Heart left ventricle (tissue), 13 donors: ENCODE results near the gene SPPL2C.

Experiments used
- POLR2A ChIP-seq, 2 donors: fragments of 450-650 bp; IDR thresholded peaks; one replicate each; pipeline ENCODE4 v1.6.1; 2017; ENCODE audit warnings: antibody characterized with exemption in 2 of 2, mild to moderate bottlenecking in 2 of 2, moderate library complexity in 2 of 2
- TF ChIP-seq, protein P1 (sequence below), 12 donors: fragments of 200-600 bp; sonication (generic) in 4 of 12; IDR thresholded peaks; one replicate each; pipeline versions ENCODE4 v1.5.0 to v1.8.0; 2018 to 2022; ENCODE audit warnings: antibody characterized with exemption in 12 of 12, mild to moderate bottlenecking in 5 of 12
- donor health status: ischemic (EF 13 %, LVEDD 7.1; RV severe dilation, severe dysfunction).
- donor health status: DM: no; HTN: yes; CAD: no.
- donor health status: DM: no; HTN: no; CAD: no.
- donor health status: ischemic (EF 25% LVEDD 6.9; RV normal size, moderate dysfunction).
- donor health status: ischemic (EF 25% LVEDD 5.7; RV mildly dilated, moderate dysfunction).
- donor health status: ischemic (EF 35%, LVEDD 5.7; RV mildly dilated, moderate dysfunction).
- donor health status: nonischemic (EF 11% LVEDD 7.7; RV severe dilation, severe dysfunction).
- donor health status: DM: yes; HTN: yes; CAD: no.
- donor health status: PGD.
- donor health status: ischemic (EF 29% LVEDD 5.4; RV normal size, mild dysfunction).
- donor health status: nonischemic (EF 23%, LVEDD 6.1; RV moderate dilation, normal function).

DNA sequence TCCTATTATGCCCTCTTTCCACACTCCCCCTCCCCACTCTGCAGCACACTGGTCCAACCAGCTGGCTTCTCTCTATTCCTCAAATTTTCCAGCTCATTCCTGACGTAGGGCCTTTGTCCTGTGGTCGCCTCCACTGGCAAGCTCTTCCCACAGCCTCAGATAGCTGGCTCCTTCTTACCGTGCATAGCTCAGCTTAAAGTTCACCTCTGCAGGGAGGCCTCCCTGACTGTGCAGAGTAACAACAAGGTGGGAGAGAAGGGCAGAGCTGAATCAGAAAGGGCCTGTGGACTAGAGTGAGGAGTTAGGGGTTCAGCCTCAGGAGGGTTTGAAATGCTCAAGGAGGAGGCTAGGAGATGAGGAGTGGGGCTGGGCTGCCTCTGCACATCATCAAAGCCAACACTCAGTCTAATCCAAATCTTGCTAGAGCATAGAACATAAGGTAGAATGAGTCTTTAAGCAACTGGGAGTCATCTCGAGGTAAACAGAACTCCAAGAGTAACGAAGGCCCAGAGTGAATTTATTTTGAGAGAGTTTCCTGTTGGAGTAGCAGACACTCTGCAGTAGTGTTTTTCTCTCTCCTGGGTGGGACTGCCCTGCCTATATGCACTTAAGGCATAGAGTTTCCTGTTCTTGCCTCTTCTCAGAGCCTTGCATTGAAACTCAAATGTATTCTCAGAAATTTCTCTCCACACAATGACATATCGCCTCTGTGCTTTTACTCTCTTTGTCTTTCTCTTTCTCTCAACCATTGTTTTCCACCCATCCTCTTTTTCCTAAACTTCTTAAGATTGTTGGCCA is 19.4 kb downstream of the SPPL2C start:
- TF ChIP-seq POLR2A (IDR thresholded peaks at IDR 0.05), result no peak
- TF ChIP-seq, protein P1, sequence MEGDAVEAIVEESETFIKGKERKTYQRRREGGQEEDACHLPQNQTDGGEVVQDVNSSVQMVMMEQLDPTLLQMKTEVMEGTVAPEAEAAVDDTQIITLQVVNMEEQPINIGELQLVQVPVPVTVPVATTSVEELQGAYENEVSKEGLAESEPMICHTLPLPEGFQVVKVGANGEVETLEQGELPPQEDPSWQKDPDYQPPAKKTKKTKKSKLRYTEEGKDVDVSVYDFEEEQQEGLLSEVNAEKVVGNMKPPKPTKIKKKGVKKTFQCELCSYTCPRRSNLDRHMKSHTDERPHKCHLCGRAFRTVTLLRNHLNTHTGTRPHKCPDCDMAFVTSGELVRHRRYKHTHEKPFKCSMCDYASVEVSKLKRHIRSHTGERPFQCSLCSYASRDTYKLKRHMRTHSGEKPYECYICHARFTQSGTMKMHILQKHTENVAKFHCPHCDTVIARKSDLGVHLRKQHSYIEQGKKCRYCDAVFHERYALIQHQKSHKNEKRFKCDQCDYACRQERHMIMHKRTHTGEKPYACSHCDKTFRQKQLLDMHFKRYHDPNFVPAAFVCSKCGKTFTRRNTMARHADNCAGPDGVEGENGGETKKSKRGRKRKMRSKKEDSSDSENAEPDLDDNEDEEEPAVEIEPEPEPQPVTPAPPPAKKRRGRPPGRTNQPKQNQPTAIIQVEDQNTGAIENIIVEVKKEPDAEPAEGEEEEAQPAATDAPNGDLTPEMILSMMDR (IDR thresholded peaks at IDR 0.05), result no peak
